Fibroblast of the aortic adventitia (primary cell): ENCODE data around the gene PCBD2. TPM values are rescaled to one million over a fixed set of nuclear protein-coding genes. Genes with fewer than 3 reads are reported as not detected.

ENCODE experiments used
- DNase-seq: peaks from one replicate; pipeline ENCODE4 v3.0.0-alpha.2; 2010; ENCODE audit warnings: low read depth
- H3K4me3 ChIP-seq: 2 replicates; pipeline ENCODE4 v1.5.1; 2011; ENCODE audit warnings: low read depth, mild to moderate bottlenecking, control low read depth, low read length, moderate library complexity
- total RNA-seq: library from RNA; depleted of rRNA; stranded (reverse); fragments of >200 nt; gene quantifications from 2 replicates; pipeline ENCODE4 v1.2.3, GENCODE V29; 2012; ENCODE audit warnings: low replicate concordance
- TF ChIP-seq, protein P1 (sequence below): IDR thresholded peaks from 2 replicates; pipeline ENCODE4 v1.5.1; 2011; ENCODE audit warnings: mild to moderate bottlenecking, low read length, control low read depth, inconsistent platforms; ENCODE audit not compliant: insufficient read depth

Gene PCBD2
- total RNA-seq, 1 donor = 8.9 TPM

- no peak for DNase-seq
- TF ChIP-seq, protein P1, sequence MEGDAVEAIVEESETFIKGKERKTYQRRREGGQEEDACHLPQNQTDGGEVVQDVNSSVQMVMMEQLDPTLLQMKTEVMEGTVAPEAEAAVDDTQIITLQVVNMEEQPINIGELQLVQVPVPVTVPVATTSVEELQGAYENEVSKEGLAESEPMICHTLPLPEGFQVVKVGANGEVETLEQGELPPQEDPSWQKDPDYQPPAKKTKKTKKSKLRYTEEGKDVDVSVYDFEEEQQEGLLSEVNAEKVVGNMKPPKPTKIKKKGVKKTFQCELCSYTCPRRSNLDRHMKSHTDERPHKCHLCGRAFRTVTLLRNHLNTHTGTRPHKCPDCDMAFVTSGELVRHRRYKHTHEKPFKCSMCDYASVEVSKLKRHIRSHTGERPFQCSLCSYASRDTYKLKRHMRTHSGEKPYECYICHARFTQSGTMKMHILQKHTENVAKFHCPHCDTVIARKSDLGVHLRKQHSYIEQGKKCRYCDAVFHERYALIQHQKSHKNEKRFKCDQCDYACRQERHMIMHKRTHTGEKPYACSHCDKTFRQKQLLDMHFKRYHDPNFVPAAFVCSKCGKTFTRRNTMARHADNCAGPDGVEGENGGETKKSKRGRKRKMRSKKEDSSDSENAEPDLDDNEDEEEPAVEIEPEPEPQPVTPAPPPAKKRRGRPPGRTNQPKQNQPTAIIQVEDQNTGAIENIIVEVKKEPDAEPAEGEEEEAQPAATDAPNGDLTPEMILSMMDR = no peak
- H3K4me3 ChIP-seq = no peak overlapping the region
Measured at GRCh38 chr5:134911285-134912206, 6.6 kb downstream of the PCBD2 start.

DNA sequence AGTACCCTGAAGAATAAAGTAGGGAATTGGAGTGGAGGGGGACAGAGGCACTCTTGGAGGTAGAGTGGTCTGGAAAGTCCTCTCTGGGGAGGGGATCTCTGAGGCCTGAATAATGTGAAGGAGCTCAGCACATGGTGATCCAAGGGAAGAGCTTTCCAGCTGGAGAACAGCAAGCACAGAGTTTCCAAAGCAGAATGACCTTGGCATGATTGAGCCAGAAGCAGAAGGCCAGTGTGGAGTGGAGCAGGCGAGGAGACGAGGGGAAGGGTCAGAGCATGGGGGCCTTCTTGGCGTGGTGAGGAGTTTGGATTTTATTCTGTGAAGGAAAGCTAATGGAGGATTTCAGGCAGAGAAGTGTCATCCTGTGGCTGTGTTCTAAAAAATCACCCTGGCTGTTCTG lies 8.3 kb downstream of the PCBD2 start:
- no peak for DNase-seq
- TF ChIP-seq, protein P1 = no peak
- no peak overlapping the region for H3K4me3 ChIP-seq

DNA sequence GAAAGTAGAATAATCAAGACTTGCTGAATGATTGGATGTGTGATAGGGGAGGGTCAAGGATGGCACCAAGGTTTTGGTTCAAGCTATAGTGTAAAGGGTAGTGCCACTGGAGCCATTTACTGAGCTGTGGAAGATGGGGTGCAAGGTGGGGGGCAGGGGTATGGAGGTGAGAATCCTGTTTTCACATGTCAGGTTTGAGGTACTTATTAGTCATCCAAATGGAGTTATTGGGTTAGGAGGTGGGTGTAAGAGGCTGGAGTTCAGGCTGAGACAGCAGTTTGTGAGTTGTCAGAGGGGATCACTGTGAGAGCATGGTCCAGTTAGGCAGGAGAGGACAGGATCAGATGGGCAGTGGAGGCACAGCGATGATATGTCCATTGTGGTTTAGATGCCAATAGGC lies 8.9 kb downstream of the PCBD2 start:
- no peak for DNase-seq
- no peak overlapping the region for H3K4me3 ChIP-seq
- TF ChIP-seq, protein P1 = no peak

- no peak overlapping the region for H3K4me3 ChIP-seq
- DNase-seq = no peak
- TF ChIP-seq, protein P1 = peak; percentile 26
Measured at GRCh38 chr5:134917070-134917815, 12.3 kb downstream of the PCBD2 start.

- no peak for DNase-seq
- TF ChIP-seq, protein P1 = no peak
- no peak overlapping the region for H3K4me3 ChIP-seq
Measured at GRCh38 chr5:134918861-134919260, 13.9 kb downstream of the PCBD2 start.

- no peak for DNase-seq
- no peak overlapping the region for H3K4me3 ChIP-seq
- TF ChIP-seq, protein P1 = no peak
Measured at GRCh38 chr5:134920848-134921575, 16.1 kb downstream of the PCBD2 start.
